A549 treated with GW870086 at 1 μM for 4 hours (cell line): Measurements from ENCODE around the gene IL34. TPM values are rescaled to one million over a fixed set of nuclear protein-coding genes. Genes with fewer than 3 reads are reported as not detected.

Experiments used
- total RNA-seq: library from RNA; stranded (reverse); fragments of 200-300 nt; extraction: Qiagen RNA extraction; gene quantifications from 5 replicates; pipeline ENCODE4 v1.2.3, GENCODE V29; 2022; ENCODE audit warnings: low read depth

IL34 gene
- total RNA-seq = 0.44 to 0.85 TPM (median 0.45 TPM) in 5 replicates

GRCh38 chr16:70646260-70647241 lies at the start of gene IL34:
TSS of gene IL34 (plus strand) at chr16:70646559. CDS start at chr16:70646948, 389 bp downstream.

GRCh38 chr16:70685938-70686375 lies 39.6 kb downstream of the IL34 start, which contains the start of gene MTSS2:
TSS of gene MTSS2 (minus strand) at chr16:70686053. CDS start at chr16:70685791, 262 bp downstream.

Other genes with a start within 250 kb of the IL34 start
- 19.3 to 27.1 TPM (median 24.2 TPM) in 5 replicates for gene ST3GAL2, start 207.5 kb upstream of the IL34 start, total RNA-seq
- gene FCSK, start 192.0 kb upstream of the IL34 start, total RNA-seq = 4.5 to 5.3 TPM (median 4.9 TPM) in 5 replicates
- gene COG4, start 123.0 kb upstream of the IL34 start, total RNA-seq = 27.0 to 33.8 TPM (median 30.2 TPM) in 5 replicates
- 126 to 210 TPM (median 193 TPM) in 5 replicates for gene SF3B3, start 122.7 kb upstream of the IL34 start, total RNA-seq
- 74.1 to 102 TPM (median 97.1 TPM) in 5 replicates for gene MTSS2, start 39.5 kb downstream of the IL34 start, total RNA-seq
- gene VAC14, start 154.6 kb downstream of the IL34 start, total RNA-seq = 28.0 to 37.2 TPM (median 33.5 TPM) in 5 replicates